Astrocyte of the cerebellum (primary cell): Measurements from ENCODE around the gene GPR152.

Source experiments
- DNase-seq: peaks from one replicate; pipeline ENCODE4 v3.0.0-alpha.2; 2011; ENCODE audit warnings: low read depth
- H3K4me3 ChIP-seq: 2 replicates; pipeline ENCODE4 v1.5.1; 2011; ENCODE audit warnings: mild to moderate bottlenecking, low read depth, low read length, moderate library complexity
- in situ Hi-C: cut with HindIII; loops from 2 replicates; pipeline ENCODE4 v1.10.0; 2017; ENCODE audit warnings: low sequenced_read_pairs
- TF ChIP-seq, protein P1 (sequence below): IDR thresholded peaks from 2 replicates; pipeline ENCODE4 v1.5.1; 2012; ENCODE audit warnings: low read length, low read depth, moderate library complexity, mild to moderate bottlenecking; ENCODE audit errors: missing control alignments

GPR152 gene

DNA sequence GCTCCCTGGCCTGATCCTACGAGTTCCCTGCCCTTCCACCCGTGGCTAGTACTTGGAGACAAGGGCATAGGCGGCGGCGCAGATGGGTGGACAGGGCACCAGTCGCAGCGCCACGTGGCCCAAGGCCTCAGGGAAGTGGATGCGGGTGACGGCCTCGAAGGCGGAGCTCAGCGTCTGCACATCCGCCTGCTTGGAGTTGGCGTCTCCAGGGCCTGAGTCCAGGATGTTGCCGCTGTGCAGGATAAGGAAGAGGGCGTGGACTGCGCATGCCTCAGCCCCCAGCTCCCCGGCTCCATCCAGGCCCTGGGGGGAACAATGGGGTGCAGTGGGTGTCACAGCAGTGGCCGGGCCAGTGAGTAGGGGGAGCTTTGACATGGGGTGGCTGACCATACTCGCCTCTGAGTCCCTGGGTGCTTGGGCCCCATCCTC lies 46.0 kb upstream of the GPR152 start:
- in situ Hi-C loops: no loop called here
- no peak for DNase-seq
- no peak overlapping the region for H3K4me3 ChIP-seq
- TF ChIP-seq, protein P1, sequence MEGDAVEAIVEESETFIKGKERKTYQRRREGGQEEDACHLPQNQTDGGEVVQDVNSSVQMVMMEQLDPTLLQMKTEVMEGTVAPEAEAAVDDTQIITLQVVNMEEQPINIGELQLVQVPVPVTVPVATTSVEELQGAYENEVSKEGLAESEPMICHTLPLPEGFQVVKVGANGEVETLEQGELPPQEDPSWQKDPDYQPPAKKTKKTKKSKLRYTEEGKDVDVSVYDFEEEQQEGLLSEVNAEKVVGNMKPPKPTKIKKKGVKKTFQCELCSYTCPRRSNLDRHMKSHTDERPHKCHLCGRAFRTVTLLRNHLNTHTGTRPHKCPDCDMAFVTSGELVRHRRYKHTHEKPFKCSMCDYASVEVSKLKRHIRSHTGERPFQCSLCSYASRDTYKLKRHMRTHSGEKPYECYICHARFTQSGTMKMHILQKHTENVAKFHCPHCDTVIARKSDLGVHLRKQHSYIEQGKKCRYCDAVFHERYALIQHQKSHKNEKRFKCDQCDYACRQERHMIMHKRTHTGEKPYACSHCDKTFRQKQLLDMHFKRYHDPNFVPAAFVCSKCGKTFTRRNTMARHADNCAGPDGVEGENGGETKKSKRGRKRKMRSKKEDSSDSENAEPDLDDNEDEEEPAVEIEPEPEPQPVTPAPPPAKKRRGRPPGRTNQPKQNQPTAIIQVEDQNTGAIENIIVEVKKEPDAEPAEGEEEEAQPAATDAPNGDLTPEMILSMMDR: no peak

DNA sequence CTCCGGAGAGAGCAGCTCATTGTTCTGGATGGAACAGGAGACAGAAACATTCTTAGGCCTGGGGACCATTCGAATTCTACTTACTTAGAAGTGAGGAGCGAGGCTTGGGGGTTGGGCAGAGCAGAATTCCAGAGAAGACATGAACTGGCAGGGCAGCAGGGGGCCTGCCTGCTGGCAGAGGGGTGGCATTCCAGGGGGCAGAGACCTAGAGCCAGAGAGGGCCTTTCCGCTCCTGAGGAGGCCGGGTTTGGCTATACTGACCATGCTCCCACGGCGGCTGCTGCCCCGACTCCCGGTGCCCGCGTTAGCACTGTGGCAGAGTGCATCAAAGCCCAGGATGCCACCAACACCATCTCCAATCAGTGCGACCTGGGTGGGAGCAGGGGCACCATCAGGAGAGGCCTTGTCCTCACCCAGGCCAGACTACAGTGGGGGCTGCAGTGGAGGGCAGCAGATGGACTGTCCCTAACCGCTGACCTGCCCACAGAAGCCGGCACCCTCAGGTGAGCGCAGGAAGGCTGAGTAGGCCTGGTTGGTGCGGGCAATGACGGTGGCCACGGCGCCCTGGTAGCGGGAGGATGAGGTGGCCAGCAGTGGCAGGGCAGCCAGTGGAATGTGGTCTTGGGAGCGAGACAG lies 45.2 kb upstream of the GPR152 start:
- DNase-seq: no peak

DNA sequence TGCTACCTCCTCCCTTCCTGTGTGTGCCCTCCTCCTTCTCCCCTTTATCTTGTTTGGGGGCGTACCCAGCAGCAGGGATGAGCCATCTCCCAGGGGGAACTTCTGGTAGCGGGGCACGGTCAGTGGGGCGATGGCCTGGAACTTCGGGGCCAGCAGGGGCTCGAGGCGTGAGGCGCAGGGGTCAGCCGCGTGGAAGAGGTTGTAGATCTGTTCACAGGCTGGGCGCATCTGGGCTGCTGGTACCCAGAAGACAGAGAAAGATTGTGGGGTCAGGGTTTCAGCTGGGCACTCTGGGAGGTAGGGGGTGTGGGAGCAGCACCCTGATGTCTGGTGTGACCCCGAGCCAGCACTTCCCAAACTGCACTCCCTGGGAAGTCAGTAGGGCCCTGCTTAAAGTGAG lies 43.6 kb upstream of the GPR152 start:
- in situ Hi-C loops: no loop called here
- H3K4me3 ChIP-seq: no peak overlapping the region

More for the DNA sequence above, 45.2 kb upstream of the GPR152 start:
- TF ChIP-seq, protein P1: no peak
- no peak overlapping the region for H3K4me3 ChIP-seq
- in situ Hi-C loops: no loop called here

DNA sequence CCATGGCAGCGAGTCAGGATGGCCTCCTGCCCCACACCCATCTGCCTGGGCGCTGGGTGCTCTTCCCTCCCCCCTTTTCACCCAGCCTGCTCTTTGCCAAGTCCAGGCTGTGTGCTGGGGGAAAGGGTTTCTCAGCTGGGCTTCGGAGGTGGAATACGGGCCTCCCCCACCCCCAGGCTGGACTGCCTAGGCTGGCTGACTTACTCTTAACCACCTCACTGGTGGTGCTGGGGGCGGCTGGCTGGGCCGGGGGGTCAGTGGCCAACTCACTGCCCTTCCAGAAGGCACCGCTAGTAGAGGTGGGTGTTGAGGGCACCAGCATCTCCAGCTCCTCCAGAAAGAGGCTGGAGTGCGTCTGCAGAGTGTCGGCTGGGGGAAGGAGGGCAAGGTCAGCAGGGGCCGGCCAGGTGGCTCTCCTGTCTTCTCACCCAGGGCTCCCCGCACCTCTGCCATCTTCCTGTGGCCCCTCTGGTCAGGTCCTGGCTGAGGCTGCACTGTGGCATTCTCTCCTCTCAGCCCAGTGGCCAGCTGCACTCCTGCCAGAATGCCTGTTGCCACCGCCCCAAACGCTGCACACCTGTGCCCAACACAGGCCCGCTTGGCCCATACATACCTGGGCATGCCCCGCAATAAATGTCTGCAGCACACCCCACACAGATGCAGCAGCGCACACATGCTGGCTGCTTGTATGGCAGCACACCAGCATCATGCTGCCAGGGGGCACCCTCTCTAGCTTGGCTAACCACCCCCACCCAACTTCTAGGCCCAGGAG lies 42.9 kb upstream of the GPR152 start:
- DNase-seq: no peak
- in situ Hi-C loops: no loop called here
- TF ChIP-seq, protein P1: no peak
- H3K4me3 ChIP-seq: no peak overlapping the region

More for the DNA sequence above, 43.6 kb upstream of the GPR152 start:
- TF ChIP-seq, protein P1: no peak
- DNase-seq: no peak

DNA sequence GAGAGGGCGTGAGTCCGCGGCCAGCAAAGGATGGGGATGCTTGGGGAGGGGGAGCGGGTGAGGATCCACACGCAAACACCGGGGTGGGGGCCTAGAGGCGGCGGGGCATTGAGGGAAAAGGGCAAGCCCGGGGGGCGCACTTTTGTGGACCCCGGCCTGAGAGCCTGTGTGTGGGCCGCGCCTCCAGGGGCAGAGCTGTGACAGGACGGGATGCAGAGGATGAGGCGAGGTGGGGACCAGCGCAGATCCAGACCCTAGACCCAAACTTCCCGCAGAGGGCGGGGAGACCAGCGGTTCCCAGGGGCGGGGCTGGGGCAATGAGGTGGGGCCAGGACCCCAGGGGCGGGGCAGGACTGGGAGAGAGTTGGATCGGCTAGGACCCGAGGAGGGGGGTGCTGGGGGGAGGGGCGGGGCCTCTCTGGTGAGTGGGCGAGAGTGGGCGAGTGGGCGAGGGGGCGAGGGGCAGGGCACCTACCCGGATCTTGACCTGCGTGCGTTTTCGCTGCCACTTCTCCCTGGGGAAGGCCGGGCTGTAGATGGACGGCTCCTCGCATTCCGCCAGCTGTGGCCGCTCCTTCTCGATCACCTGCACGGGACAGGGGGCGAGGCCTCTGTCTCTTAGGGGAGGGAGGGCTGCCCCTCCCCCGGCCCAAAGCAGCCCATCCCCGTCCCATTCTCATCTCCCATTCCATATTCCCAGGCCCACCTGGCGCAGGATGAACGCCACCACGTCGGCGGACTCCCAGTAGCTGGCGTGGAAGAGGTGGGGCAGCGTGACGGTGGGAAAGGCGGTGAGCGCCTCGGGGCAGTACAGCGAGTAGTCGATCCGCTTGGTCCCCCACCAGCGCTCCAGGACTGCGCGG lies 42.1 kb upstream of the GPR152 start:
- DNase-seq: no peak
- H3K4me3 ChIP-seq: no peak overlapping the region
- in situ Hi-C loops: no loop called here
- TF ChIP-seq, protein P1: no peak
